ENCODE results near the gene ZC3H11A.

The ZC3H11A gene

GRCh38 chr1:203842559-203842876, 47.1 kb downstream of the ZC3H11A start:
- no peak for DNase-seq (ENCODE audit: low read depth)

DNA sequence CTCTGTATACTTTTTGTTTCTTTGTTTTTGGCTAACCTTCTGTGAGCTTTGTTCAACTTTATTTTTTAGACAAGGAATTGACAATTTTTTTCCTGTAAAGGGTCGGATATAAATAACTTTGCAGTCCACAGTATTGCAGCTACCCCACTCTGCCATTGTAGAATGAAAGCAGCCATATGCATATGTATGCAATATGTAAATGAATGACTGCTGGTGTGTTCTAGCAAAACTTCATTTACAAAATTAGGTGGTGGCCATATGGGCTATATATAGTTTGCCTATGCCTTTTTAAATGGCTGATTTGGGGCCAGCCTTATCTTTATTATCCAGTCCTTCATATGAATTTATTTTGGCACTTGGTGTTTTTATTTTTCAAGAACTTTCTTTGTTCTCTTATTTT, 48.0 kb downstream of the ZC3H11A start:
- no peak for DNase-seq (ENCODE audit: low read depth)
